ENCODE results near the gene TEF.

- no peak for TF ChIP-seq CTCF (IDR thresholded peaks at IDR 0.05; ENCODE audit: low read depth, low read length)
- no peak for TF ChIP-seq EZH2phosphoT487 (IDR thresholded peaks at IDR 0.05; ENCODE audit: low read depth)
Measured at GRCh38 chr22:41343300-41343699, 38.4 kb upstream of the TEF start.

All from OCI-LY3 (cell line).